Measurements from ENCODE around the gene ELAVL4.

DNA sequence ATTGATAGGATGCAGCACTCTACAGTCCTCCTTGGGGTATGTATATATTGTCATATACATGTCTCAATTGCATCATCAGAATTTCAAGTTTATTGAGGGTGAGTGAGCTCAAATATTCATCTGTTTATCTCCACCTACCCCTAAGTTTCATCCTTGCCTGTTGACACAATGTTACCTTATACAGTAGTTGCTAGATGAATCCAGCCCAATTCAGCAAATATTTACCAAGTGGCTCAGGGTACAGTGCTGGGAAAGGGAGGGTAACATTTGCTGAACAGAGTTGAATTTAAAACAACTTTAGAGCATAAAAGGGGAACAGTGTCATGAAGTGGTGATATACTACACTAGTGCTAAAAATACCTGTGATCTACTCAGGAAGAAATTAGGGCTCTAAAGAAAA is 14.4 kb downstream of the ELAVL4 start:
- TF ChIP-seq, protein P1, sequence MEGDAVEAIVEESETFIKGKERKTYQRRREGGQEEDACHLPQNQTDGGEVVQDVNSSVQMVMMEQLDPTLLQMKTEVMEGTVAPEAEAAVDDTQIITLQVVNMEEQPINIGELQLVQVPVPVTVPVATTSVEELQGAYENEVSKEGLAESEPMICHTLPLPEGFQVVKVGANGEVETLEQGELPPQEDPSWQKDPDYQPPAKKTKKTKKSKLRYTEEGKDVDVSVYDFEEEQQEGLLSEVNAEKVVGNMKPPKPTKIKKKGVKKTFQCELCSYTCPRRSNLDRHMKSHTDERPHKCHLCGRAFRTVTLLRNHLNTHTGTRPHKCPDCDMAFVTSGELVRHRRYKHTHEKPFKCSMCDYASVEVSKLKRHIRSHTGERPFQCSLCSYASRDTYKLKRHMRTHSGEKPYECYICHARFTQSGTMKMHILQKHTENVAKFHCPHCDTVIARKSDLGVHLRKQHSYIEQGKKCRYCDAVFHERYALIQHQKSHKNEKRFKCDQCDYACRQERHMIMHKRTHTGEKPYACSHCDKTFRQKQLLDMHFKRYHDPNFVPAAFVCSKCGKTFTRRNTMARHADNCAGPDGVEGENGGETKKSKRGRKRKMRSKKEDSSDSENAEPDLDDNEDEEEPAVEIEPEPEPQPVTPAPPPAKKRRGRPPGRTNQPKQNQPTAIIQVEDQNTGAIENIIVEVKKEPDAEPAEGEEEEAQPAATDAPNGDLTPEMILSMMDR (IDR thresholded peaks at IDR 0.05): no peak
- no peak for TF ChIP-seq POLR2A (IDR thresholded peaks at IDR 0.05)

Data from uterus (tissue), 2 donors.